H54 (cell line): ENCODE data around the gene PFDN2.

Source experiments
- DNase-seq: peaks from one replicate; pipeline ENCODE4 v3.0.0; 2011; ENCODE audit warnings: low spot score, mixed read lengths; ENCODE audit not compliant: insufficient read length
- FAIRE-seq: peaks from 3 replicates; lab custom pipeline; 2011; peaks lifted over from hg19 to GRCh38; lab: Jason Lieb, UNC
- POLR2A ChIP-seq: IDR thresholded peaks from 2 replicates; pipeline ENCODE4 v1.6.1; 2011; ENCODE audit warnings: low read depth, mild to moderate bottlenecking, low read length

Gene PFDN2

DNA sequence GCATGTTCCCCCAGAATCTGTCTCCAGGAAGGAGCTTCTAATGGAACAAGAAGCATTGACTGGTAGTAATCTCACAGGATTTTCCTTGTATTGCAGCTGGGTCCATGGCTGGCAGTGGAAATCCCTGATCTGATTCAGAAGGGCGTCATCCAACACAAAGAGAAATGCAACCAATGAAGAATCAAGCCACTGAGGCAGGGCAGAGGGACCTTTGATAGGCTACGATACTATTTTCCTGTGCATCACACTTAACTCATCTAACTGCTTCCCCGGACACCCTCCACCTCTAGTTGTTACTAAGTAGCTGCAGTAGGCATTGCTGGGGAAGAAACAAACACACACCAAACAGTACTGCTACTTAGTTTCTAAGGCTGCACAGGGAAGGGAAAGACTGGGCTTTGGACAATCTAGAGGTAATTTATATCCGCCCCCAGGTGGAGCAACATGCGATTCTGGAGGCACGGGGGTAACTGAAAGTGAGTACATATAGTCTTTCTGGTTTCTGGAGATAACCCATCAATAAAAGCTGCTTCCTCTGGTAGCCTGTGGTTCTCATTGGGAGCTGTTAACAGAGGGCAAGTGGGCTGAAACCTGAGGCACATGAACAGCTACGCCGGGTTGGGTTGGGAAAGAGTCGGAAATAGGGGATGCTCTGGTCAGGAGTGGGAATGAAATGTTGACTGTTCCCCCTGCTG, 40.6 kb upstream of the PFDN2 start:
- FAIRE-seq (no peak), DNase-seq (no peak)
- no peak for TF ChIP-seq POLR2A

- no peak for TF ChIP-seq POLR2A
- FAIRE-seq (no peak), DNase-seq (no peak)
Observed at GRCh38 chr1:161157867-161158266, 40.0 kb upstream of the PFDN2 start.

GRCh38 chr1:161153682-161154337, 36.0 kb upstream of the PFDN2 start, which contains the start of gene UFC1:
UFC1 (plus strand) TSS chr1:161153978; CDS start chr1:161153998, 20 bp downstream.
- peak; percentile 64 for TF ChIP-seq POLR2A

GRCh38 chr1:161153176-161153575, 35.3 kb upstream of the PFDN2 start:
- TF ChIP-seq POLR2A: no peak
- FAIRE-seq (no peak), DNase-seq (no peak)

More at GRCh38 chr1:161153682-161154337, 36.0 kb upstream of the PFDN2 start, which contains the start of gene UFC1:
- FAIRE-seq (no peak), DNase-seq (peak; percentile 70)

DNA sequence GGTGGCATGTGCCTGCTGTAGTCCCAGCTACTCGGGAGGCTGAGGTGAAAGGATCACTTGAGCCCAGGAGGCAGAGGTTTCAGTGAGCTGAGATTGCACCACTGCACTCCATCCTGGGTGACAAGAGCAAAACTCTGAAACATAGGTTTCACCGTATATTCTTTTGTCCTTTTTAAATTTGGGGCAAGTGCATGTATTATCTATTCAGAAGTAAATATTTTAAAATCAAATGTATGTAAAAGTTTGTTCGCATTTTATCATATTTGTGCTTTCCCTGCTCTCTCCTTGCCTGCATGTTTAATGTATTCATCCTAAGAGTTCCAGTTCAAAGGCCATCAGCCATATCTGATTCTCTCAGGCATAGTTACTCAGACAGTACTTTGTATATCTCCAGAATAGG, 28.0 kb upstream of the PFDN2 start:
- DNase-seq (no peak), FAIRE-seq (no peak)
- no peak for TF ChIP-seq POLR2A

DNA sequence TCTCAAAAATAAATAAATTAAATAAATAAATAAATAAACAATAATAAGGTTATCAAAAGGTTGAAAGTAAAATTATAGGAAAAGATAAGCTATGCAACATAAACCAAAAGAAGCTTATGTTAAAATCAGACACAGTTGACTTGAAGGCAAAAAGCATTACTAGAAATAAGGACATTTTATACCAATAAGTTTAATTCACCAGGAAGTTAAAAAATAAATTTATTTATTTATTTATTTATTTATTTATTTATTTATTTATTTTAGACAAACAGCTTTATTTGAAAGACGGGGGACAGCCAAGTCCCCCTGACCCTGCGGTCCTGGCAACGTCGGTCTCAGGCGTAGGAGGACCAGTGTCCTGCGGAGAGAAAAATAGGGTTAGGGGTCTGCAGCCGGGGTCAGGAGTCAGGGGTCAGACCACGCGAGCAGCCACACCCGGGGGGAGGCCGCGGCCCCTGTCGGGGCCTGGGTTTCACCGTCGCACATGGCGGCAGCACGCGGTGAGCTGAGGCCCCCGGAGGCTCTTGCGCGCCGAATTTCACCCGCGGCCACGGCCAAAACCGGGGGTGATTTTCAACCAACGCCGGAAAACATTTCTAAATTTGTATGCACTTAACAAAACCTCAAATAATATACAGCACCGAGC, 23.0 kb upstream of the PFDN2 start:
- no peak for TF ChIP-seq POLR2A
- no peak for FAIRE-seq
- no peak for DNase-seq

- no peak for TF ChIP-seq POLR2A
- DNase-seq: no peak
- FAIRE-seq: no peak
Observed at GRCh38 chr1:161139766-161140165, 21.9 kb upstream of the PFDN2 start.

DNA sequence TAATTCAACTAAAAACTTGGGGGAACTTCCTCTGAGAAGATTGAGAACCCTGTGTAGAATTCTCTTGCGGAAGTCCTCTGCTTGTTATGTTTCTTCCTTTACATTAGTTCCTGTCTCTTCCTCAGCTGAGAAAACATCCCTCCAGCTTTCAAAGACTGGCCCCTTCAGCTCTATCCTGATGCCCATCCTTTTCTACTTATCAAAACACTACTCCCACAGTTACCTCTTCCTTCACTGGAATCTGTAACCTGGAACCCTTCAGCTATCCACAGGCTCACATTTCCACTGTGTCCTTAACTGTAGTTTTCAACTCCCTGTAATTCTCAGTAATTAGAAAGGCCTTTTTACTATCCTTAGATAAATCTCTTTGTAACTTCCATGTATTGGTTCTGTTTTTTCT, 20.6 kb upstream of the PFDN2 start:
- DNase-seq (no peak), FAIRE-seq (no peak)
- TF ChIP-seq POLR2A: no peak

GRCh38 chr1:161137881-161138280, 20.0 kb upstream of the PFDN2 start:
- FAIRE-seq (no peak), DNase-seq (no peak)
- no peak for TF ChIP-seq POLR2A

DNA sequence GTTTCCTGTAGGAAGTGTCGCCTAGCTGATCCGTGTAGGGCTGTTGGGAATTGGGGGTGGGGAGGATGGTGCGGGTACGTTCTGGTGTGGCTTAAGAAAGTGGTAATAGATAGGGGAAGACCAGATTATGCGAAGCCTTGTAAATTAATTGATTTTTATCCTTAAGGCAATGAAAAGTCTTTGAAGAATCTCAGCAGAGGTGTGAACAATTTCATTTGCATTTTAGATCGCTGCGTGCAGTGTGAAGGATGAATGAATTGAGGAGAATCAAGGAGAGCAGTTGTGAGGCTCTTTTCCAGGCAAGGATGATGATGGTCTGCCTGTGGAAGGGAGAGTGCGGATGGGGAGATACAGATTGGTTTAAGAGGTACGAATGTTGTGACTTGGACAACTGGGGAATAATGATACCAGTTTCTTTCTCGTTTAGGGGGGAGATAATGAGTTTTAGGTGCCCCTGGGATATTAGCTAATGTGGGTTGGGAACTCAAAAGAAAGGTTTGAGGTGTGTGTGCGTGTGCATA, 15.4 kb upstream of the PFDN2 start:
- TF ChIP-seq POLR2A: no peak
- DNase-seq: no peak
- no peak for FAIRE-seq

DNA sequence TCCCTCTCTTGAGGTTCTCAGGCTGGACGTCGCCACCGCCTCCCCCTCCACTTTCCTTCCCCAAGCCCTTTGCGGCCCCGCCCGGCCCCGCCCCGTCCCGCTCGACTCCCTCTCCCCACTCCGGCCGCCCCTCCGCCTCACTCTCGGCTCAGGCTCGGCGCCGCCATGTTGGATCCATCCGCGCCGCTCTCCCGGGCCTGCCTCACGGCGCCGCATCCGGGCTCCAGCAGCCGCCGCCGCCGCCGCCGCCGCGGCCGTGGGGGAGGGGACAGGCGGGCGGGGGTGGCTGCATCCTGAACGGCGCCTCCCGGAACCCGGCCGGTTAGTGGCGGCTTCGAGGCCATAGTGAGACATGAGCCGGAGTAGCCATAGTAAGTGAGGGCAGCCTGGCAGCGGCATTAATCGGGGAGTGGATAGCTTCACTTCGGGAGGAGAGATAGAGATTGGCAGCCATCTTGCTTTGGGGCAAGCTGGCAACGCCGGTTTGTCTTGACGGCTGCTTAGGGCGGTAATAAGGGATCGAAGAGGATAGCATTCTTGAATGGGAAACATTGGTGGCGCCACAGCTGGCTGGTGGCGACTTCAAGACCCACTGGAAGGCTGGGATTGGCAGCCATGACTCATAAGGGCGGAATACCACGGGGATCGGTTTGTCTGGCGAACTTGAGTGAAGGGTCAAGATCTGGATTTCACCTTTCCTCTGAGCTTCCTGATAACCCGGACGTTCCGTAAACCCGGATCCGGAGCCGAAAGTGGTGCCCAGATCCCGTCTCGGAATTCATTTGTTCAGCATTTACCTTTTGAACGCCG, 14.8 kb upstream of the PFDN2 start, which contains the start of gene DEDD:
Gene DEDD, minus strand, starts transcription at position 258 of the 810 bp plus-strand sequence. CDS start 8,205 bp downstream, outside the sequence.
- FAIRE-seq (peak; percentile 41), DNase-seq (peak; percentile 86)
- peak; percentile 68 for TF ChIP-seq POLR2A

- TF ChIP-seq POLR2A: no peak
- DNase-seq: no peak
- no peak for FAIRE-seq
Observed at GRCh38 chr1:161131523-161132409, 13.9 kb upstream of the PFDN2 start.
